Astrocyte (in vitro differentiated cells and primary cell): ENCODE results near the gene PGAM2. TPM values are rescaled to one million over a fixed set of nuclear protein-coding genes. Genes with fewer than 3 reads are reported as not detected.
"Not testable (repeated sequence)": the region's sequence is repeated elsewhere in the genome, so short reads cannot be mapped to it uniquely, and the experiment has no call there.

Source experiments
- DNase-seq: peaks from one replicate; pipeline ENCODE4 v3.0.0-alpha.2; 2010; ENCODE audit warnings: low read depth
- FAIRE-seq: peaks from 2 replicates; lab custom pipeline; 2011; peaks lifted over from hg19 to GRCh38; lab: Jason Lieb, UNC
- H2AFZ ChIP-seq: 2 replicates; pipeline ENCODE4 v1.6.0; 2012; ENCODE audit warnings: low read depth, low read length, inconsistent platforms
- H3K27ac ChIP-seq: 2 replicates; pipeline ENCODE4 v1.5.1; 2011; ENCODE audit warnings: low read depth, low read length, inconsistent platforms
- H3K27me3 ChIP-seq: 2 replicates; pipeline ENCODE4 v1.6.0; 2011; ENCODE audit warnings: low read length, inconsistent platforms; ENCODE audit not compliant: insufficient read depth
- H3K36me3 ChIP-seq: 2 replicates; pipeline ENCODE4 v1.5.1; 2011; ENCODE audit warnings: low read length, inconsistent platforms; ENCODE audit not compliant: insufficient read depth
- H3K4me1 ChIP-seq: 2 replicates; pipeline ENCODE4 v1.5.1; 2011; ENCODE audit warnings: low read length, inconsistent platforms; ENCODE audit not compliant: insufficient read depth
- H3K4me2 ChIP-seq: 2 replicates; pipeline ENCODE4 v1.6.0; 2012; ENCODE audit warnings: low read length, inconsistent platforms
- H3K4me3 ChIP-seq: 2 replicates; pipeline ENCODE4 v1.5.1; 2011; ENCODE audit warnings: low read depth, mild to moderate bottlenecking, low read length, inconsistent platforms; ENCODE audit not compliant: insufficient read depth
- H3K79me2 ChIP-seq: 2 replicates; pipeline ENCODE4 v1.6.0; 2012; ENCODE audit warnings: mild to moderate bottlenecking, low read length, inconsistent platforms; ENCODE audit not compliant: insufficient read depth
- H3K9ac ChIP-seq: 2 replicates; pipeline ENCODE4 v1.6.0; 2012; ENCODE audit warnings: mild to moderate bottlenecking, low read length, inconsistent platforms
- H3K9me3 ChIP-seq: 2 replicates; pipeline ENCODE4 v1.5.1; 2012; ENCODE audit warnings: low read depth, mild to moderate bottlenecking, low read length, inconsistent platforms; ENCODE audit not compliant: insufficient read depth
- H4K20me1 ChIP-seq: 2 replicates; pipeline ENCODE4 v1.6.0; 2012; ENCODE audit warnings: low read length, inconsistent platforms; ENCODE audit not compliant: insufficient read depth
- H3K27ac Mint-ChIP-seq: one replicate; pipeline ENCODE4 v1.8.0; 2021; ENCODE audit warnings: mild to moderate bottlenecking, mixed read lengths; ENCODE audit not compliant: unreplicated experiment
- H3K27me3 Mint-ChIP-seq: one replicate; pipeline ENCODE4 v1.8.0; 2021; ENCODE audit warnings: low read depth, mixed read lengths; ENCODE audit not compliant: unreplicated experiment
- H3K36me3 Mint-ChIP-seq: one replicate; pipeline ENCODE4 v1.8.0; 2021; ENCODE audit warnings: low read depth, mixed read lengths; ENCODE audit not compliant: unreplicated experiment
- H3K4me1 Mint-ChIP-seq: one replicate; pipeline ENCODE4 v1.8.0; 2021; ENCODE audit warnings: low read depth, mixed read lengths; ENCODE audit not compliant: unreplicated experiment
- H3K4me3 Mint-ChIP-seq: one replicate; pipeline ENCODE4 v1.8.0; 2021; ENCODE audit warnings: mild to moderate bottlenecking, moderate library complexity, mixed read lengths; ENCODE audit not compliant: unreplicated experiment
- H3K9me3 Mint-ChIP-seq: one replicate; pipeline ENCODE4 v1.8.0; 2021; ENCODE audit warnings: mild to moderate bottlenecking, mixed read lengths; ENCODE audit not compliant: unreplicated experiment
- total RNA-seq: library from RNA; stranded (reverse); gene quantifications from 2 replicates; pipeline ENCODE4 v1.2.1, GENCODE V29; 2021

The PGAM2 gene
- total RNA-seq, 1 donor from 2014 or later, result 0.79 TPM

DNA sequence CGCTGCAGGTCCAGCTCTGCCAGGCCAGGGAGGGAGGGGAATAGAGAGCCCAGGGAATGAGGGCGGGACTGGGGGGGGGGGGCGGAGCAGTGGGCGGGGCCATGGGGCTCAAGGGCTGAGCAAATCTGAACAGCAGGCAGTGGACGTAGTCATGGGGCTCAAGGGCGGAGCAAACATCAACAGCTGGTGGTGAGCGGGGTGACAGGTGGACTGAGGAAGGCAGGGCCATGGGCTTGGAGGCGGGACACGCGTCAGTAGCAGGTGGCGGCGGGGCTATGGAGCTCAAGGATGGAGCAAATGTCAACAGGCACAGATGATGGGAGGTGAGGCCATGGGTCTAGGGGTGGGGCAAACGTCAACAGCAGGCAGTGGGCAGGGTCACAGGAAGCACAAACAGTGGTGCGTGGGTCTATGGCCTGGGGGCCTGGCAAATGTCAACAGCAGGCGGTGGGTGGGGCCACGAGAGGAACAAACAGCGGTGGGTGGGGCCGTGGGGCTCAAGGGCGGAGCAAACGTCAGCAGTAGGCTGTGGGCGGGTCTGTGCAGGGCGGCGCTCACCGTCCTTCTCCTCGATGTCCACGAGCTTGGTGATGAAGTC is 26.3 kb downstream of the PGAM2 start:
- not testable (repeated sequence) for H3K9me3 Mint-ChIP-seq, H3K27me3 Mint-ChIP-seq, H3K9me3 ChIP-seq, H3K27ac Mint-ChIP-seq, H3K36me3 ChIP-seq, FAIRE-seq, H3K27ac ChIP-seq, H3K4me1 Mint-ChIP-seq, H3K79me2 ChIP-seq, DNase-seq, H4K20me1 ChIP-seq, H3K9ac ChIP-seq, H3K27me3 ChIP-seq, H3K4me3 ChIP-seq, H3K36me3 Mint-ChIP-seq, H3K4me1 ChIP-seq
- peak overlapping the region; percentile 72 for H3K4me3 Mint-ChIP-seq
- H2AFZ ChIP-seq, result peak overlapping the region; percentile 34
- H3K4me2 ChIP-seq, result peak overlapping the region; percentile 68

DNA sequence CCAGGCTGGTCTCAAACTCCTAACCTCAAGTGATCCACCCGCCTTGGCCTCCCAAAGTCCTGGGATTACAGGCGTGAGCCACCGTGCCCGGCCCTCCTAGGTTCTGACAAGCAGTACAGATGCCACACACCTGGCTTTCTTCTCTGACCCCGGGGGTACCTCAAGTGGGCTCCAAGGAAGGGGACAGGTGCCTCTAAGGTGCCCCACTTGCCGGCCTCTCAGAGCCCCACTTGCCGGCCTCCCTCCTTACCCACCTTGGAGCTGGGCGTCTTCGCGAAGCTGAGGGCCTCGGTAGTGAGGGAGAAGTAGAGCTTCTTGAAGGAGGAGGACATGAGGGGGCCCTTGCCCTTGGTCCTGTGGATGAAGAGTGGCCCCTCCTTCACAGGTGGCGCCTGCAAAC is 26.8 kb downstream of the PGAM2 start:
- not testable (repeated sequence) for H3K79me2 ChIP-seq, H3K27ac Mint-ChIP-seq, H3K36me3 Mint-ChIP-seq, H3K9me3 ChIP-seq, H3K9ac ChIP-seq, H3K4me3 Mint-ChIP-seq, H3K27ac ChIP-seq, H3K9me3 Mint-ChIP-seq, H3K36me3 ChIP-seq, H4K20me1 ChIP-seq, H3K27me3 Mint-ChIP-seq, H3K4me2 ChIP-seq, H2AFZ ChIP-seq, H3K4me1 Mint-ChIP-seq, FAIRE-seq, H3K27me3 ChIP-seq, H3K4me1 ChIP-seq, DNase-seq, H3K4me3 ChIP-seq

DNA sequence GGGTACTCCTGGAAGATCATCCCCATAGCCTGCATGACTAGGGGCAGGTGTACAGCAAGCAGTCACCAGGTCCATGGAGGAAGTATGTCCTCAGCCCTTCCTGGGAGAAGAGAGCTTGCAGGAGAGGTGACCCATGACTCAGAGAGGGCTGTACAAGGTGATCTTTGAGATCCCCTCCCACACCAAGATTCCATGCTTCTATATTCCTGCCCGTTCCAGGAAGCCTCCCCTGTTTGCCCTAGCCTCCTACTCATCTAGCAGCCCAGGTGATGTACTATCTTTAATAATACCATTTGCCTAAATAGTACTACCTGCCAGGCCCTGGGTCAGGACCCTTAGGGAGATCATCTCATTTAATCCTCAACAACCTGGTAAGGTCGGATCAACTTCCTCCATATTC is 27.4 kb downstream of the PGAM2 start:
- not testable (repeated sequence) for H3K27me3 Mint-ChIP-seq, H3K9me3 ChIP-seq, H3K4me2 ChIP-seq, H3K4me1 Mint-ChIP-seq, H3K27ac Mint-ChIP-seq, H3K4me3 ChIP-seq, H3K9ac ChIP-seq, H3K36me3 ChIP-seq, H2AFZ ChIP-seq, H3K4me1 ChIP-seq, H4K20me1 ChIP-seq, FAIRE-seq, H3K9me3 Mint-ChIP-seq, H3K36me3 Mint-ChIP-seq, DNase-seq, H3K4me3 Mint-ChIP-seq, H3K79me2 ChIP-seq, H3K27me3 ChIP-seq, H3K27ac ChIP-seq

DNA sequence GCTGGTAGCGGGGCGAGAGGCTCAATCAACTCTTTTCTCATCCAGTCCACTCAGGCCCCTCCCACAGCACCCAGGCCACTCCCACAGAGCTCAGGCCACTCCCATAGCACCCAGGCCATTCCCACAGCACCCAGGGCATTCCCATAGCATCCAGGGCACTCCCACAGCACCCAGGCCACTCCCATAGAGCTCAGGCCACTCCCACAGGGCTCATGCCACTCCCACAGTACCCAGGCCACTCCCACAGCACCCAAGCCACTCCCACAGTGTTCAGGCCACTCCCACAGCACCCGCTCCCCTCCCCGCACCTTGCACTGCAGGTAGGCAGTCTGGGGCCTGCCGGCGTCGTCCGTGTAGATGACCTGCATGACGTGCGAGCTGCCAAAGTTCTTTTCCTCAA is 29.0 kb downstream of the PGAM2 start:
- not testable (repeated sequence) for H2AFZ ChIP-seq, H3K27me3 Mint-ChIP-seq, H3K27ac Mint-ChIP-seq, H3K27me3 ChIP-seq, H3K4me1 Mint-ChIP-seq, H3K79me2 ChIP-seq, H3K4me3 Mint-ChIP-seq, DNase-seq, H3K9ac ChIP-seq, FAIRE-seq, H4K20me1 ChIP-seq, H3K4me1 ChIP-seq, H3K4me2 ChIP-seq, H3K9me3 Mint-ChIP-seq, H3K36me3 Mint-ChIP-seq, H3K36me3 ChIP-seq, H3K27ac ChIP-seq, H3K4me3 ChIP-seq, H3K9me3 ChIP-seq

DNA sequence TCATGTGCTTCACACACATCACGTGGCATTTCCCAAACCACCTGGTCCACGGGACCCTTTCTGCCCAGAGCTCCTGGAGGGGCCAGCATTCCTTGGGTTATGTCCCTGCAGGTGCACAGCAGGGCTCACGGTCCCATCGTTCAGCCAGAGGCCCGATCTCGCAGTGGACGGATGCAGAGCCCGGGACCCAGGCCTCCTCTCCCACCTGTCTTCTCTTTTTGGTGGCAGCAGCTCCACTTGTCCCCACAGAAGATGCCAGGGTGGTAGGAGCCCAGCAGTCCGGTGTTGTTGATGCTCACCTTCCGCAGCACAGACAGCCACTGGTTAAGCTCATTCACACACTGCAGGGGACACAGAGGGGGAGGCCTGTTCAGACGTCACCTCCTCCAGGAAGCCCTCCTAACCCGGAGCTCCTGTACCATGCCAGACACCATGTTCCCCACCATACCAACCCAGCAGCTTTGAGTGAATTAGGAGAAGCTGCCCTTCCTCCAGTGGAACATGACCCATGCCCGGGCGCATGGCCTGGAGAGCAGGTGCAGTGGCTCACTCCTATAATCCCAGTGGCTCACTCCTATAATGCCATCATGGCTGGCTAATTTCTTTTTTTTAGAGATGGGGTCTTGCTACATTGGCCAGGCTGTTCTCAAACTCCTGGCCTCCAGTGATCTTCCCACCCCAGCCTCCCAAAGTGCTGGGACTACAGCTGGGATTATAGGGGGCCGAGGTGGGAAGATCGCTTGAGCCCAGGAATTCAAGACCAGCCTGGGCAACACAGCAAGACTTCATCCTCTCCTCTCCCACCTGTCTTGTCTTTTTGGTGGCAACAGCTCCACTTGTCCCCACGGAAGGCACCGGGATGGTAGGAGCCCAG is 31.2 kb downstream of the PGAM2 start:
- not testable (repeated sequence) for FAIRE-seq, H3K9me3 Mint-ChIP-seq, H3K27ac ChIP-seq, H3K79me2 ChIP-seq, H3K4me3 ChIP-seq, H3K4me3 Mint-ChIP-seq, H3K4me1 ChIP-seq, H3K4me1 Mint-ChIP-seq, H3K4me2 ChIP-seq, H4K20me1 ChIP-seq, H3K9ac ChIP-seq, H3K27me3 Mint-ChIP-seq, DNase-seq, H3K36me3 ChIP-seq, H3K27ac Mint-ChIP-seq, H2AFZ ChIP-seq, H3K36me3 Mint-ChIP-seq, H3K9me3 ChIP-seq, H3K27me3 ChIP-seq

DNA sequence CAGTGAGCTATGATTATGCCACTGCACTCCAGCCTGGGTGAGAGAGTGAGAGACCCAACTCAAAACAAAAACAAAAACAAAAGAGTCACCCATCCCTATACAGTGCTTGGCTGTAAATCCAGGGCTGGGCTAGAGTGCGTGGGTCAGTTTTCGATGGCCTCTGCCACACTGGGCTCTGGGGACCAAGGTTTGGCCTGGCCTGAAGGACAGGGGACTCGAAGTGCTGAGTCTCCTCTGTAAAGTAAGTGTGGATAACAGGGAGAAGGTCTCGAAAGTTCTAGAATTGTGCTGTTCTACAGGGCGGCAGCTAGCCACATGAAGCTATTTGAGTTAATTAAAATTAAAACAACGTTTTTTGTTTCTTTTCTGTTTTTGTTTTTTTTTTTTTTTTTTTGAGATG is 33.3 kb downstream of the PGAM2 start:
- not testable (repeated sequence) for H3K27ac ChIP-seq, H4K20me1 ChIP-seq, H3K9me3 Mint-ChIP-seq, DNase-seq, H3K27ac Mint-ChIP-seq, H3K36me3 Mint-ChIP-seq, H3K4me1 ChIP-seq, H3K4me2 ChIP-seq, H3K4me3 ChIP-seq, H3K27me3 ChIP-seq, H3K27me3 Mint-ChIP-seq, H3K9ac ChIP-seq, H3K79me2 ChIP-seq, H3K36me3 ChIP-seq, FAIRE-seq, H3K9me3 ChIP-seq, H3K4me1 Mint-ChIP-seq, H3K4me3 Mint-ChIP-seq, H2AFZ ChIP-seq
